ENCODE results near the gene DDX20.

- TF ChIP-seq ZNF274 (IDR thresholded peaks at IDR 0.05; ENCODE audit: low read depth, low read length): no peak
- TF ChIP-seq YY1 (IDR thresholded peaks at IDR 0.05; ENCODE audit: insufficient read depth, insufficient read length): no peak
- no peak for TF ChIP-seq SUZ12 (IDR thresholded peaks at IDR 0.05; ENCODE audit: extremely low read depth, insufficient read depth, insufficient read length)
Measured at GRCh38 chr1:111769517-111770146, 13.9 kb downstream of the DDX20 start.

All from NT2/D1 (cell line).